HL-60/S4 treated with phorbol 12-myristate 13-acetate at 8.2 ng/mL for 4 days and 3 days (cell line): ENCODE measurements around the gene TARP.
"Not testable (repeated sequence)": the region's sequence is repeated elsewhere in the genome, so short reads cannot be mapped to it uniquely, and the experiment has no call there.

Source experiments
- in situ Hi-C: fragments of 300-500 bp; cut with MboI; formaldehyde crosslinking; loops from 2 replicates; pipeline ENCODE4 v1.15.0; 2022; ENCODE audit warnings: low sequenced_read_pairs

TARP gene

GRCh38 chr7:38263274-38263673 lies 10.2 kb downstream of the TARP start:
- in situ Hi-C loops, result not testable (repeated sequence)

DNA sequence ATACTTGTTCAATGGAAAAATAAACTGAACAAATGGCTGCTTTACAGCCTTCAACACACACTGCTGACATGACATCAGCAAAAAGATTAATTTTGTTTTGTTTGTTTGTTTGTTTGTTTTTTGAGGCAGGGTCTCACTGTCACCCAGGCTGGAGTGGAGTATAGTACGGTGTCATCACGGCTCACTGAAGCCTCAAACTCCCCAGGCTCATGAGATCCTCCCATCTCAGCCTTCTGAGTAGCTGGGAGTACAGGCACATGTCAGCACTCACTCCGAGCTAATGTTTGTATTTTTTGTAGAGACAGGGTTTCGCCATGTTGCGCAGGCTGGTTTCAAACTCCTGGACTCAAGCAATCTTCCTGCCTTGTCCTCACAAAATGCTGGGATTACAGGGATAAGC lies 10.9 kb downstream of the TARP start:
- in situ Hi-C loops, result no loop called here

GRCh38 chr7:38262026-38262425 lies 11.4 kb downstream of the TARP start:
- in situ Hi-C loops, result not testable (repeated sequence)

DNA sequence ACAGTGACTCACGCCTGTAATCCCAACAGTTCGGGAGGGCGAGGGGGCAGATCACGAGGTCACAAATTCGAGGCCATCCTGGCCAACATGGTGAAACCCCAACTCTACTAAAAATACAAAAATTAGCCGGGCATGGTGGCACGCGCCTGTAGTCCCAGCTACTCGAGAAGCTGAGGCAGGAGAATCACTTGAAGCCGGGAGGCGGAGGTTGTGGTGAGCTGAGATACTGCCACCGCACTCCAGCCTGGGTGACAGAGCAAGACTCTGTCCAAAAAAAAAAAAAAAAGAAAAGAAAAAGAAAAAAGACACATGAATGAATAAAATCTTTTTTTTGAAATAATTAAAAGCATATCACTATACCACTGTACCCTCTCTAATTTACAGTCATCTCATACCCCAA lies 11.8 kb downstream of the TARP start:
- in situ Hi-C loops, result not testable (repeated sequence)

GRCh38 chr7:38259157-38259556 lies 14.3 kb downstream of the TARP start:
- in situ Hi-C loops, result not testable (repeated sequence)

DNA sequence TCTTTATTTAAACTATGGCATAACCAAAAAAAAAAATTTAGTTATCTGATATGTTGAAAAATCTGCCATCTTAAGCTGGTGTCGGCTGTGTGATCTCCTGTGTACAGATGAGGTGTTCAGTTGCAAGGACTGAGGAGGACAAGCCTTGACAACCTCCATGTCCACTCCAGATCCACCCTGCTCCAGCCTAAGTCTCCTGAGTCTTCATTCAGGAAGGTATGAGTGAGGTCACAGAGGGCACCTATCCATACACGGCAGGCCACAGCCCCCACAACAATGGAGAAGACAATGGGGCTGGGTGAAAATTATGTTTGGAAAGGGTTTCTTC lies 16.1 kb downstream of the TARP start:
- in situ Hi-C loops, result no loop called here

GRCh38 chr7:38249849-38250248 lies 23.6 kb downstream of the TARP start:
- in situ Hi-C loops, result not testable (repeated sequence)

DNA sequence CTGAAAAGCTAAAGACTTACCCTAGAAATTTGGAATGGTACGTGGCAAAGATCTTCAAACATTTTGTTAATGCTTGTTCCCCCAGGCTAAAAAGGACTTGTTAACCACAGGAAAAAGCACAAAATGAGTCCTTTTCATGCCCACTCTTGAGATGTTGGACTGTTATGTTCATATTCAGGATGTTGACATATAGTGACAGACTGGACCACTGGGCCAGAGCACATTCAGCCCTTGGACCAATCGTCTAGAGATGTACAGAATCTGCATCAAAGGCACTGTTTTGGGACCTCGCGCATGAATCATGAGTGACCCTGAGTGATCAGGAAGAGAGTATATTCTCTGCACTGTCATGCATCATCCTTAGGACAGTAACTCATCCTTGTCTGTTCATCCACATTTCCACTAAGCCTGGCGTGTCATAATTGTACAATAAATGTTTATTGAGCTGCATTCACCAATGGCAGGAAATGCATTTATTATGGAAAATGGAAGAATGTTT lies 25.3 kb downstream of the TARP start:
- in situ Hi-C loops, result no loop called here

DNA sequence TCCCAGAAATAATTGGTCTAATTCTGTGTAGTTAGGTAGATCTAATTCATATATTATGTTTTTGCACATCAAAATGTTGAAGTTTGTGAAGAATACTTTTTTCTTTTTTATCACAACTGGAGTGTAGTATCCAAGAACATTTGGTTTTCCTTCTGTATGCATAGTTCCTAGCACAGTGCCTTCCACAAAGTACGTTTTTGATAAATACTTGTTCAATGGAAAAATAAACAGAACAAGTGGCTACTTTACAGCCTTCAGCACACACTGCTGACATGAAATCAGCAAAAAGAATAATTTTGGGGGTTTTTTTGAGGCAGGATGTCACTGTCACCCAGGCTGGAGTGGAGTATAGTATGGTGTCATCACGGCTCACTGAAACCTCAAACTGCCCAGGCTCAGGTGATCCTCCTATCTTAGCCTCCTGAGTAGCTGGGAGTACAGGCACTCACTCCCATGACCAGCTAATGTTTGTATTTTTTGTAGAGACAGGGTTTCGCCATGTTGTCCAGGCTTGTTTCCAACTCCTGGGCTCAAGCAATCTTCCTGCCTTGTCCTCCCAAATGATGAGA lies 27.9 kb downstream of the TARP start:
- in situ Hi-C loops, result no loop called here

DNA sequence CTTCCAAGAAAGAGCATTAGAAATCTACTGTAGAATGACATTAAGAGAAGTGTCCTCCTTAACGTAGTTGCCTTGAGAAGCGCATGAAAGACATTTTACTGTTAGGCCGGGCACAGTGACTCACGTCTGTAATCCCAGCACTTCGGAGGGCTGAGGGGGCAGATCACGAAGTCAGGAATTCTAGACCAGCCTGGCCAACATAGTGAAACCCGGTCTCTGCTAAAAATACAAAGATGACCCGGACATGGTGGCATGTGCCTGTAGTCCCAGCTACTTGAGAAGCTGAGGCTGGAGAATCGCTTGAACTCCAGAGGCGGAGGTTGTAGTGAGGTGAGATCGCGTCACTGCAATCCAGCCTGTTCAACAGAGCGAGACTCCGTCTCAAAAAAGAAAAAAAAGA lies 28.9 kb downstream of the TARP start:
- in situ Hi-C loops, result no loop called here

GRCh38 chr7:38243345-38243744 lies 30.1 kb downstream of the TARP start:
- in situ Hi-C loops, result not testable (repeated sequence)

DNA sequence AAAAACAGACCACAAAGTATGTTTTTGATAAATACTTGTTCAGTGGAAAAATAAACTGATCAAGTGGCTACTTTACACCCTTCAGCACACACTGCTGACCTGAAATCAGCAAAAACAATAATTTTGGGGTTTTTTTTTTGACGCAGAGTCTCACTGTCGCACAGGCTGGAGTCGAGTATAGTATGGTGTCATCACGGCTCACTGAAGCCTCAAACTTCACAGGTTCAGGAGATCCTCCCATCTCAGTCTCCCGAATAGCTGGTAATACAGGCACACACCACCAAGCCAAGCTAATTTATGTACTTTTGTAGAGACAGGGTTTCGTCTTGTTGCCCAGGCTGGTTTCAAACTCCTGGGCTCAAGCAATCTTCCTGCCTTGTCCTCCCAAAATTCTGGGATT lies 30.6 kb downstream of the TARP start:
- in situ Hi-C loops, result no loop called here

GRCh38 chr7:38241071-38241470 lies 32.4 kb downstream of the TARP start:
- in situ Hi-C loops, result no loop called here

DNA sequence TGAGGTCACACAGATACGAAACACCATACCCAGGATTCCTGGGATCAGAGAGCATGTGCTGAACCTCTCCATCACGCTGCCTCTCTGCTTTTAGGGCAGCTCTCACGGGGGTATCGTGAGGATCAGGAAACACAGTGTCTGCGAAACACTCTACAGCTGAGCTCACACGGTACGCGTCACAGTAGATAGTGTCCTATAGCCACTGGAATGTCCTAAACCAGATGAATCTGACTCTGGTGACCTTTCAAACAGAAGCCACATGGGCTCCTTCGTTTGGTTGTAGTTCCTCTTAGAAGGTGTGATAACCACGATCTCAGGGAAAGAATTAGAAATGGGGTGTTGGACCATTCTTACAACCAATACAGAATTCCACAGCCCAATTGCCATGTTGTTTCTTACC lies 34.3 kb downstream of the TARP start:
- in situ Hi-C loops, result not testable (repeated sequence)

GRCh38 chr7:38235606-38236005 lies 37.8 kb downstream of the TARP start:
- in situ Hi-C loops, result no loop called here

GRCh38 chr7:38234759-38235158 lies 38.7 kb downstream of the TARP start:
- in situ Hi-C loops, result not testable (repeated sequence)

- in situ Hi-C loops, result no loop called here
Observed at GRCh38 chr7:38232502-38233366, 40.7 kb downstream of the TARP start.

- in situ Hi-C loops, result loop anchor here (10.0 kb wide), 2 partner anchors 105 to 125 kb away; no protein-coding TSS in a partner anchor
Observed at GRCh38 chr7:38229884-38230642, 43.4 kb downstream of the TARP start.

- in situ Hi-C loops, result loop anchor here (10.0 kb wide), 2 partner anchors 105 to 125 kb away; no protein-coding TSS in a partner anchor
Observed at GRCh38 chr7:38229386-38229785, 44.0 kb downstream of the TARP start.

DNA sequence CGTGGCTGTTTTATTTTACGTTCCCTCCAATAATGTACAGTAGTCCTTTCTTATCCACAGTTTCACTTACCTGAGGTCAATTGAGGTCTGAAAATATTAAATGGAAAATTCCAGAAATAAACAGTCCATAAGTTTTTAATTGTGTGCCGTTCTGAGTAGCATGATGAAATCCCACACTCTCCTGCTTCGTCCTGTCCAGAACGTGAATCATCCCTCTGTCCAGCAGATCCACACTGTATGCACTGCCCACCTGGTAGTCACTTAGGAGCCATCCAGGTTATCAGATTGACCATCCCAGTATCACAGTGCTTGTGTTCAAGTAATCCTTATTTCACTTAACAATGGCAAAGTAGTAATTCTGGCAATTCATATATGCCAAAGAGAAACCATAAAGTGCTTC lies 49.0 kb downstream of the TARP start:
- in situ Hi-C loops, result loop anchor here (10.0 to 25.0 kb wide), 3 partner anchors 110 to 312 kb away; partner anchors contain the start of genes EPDR1 and SFRP4

DNA sequence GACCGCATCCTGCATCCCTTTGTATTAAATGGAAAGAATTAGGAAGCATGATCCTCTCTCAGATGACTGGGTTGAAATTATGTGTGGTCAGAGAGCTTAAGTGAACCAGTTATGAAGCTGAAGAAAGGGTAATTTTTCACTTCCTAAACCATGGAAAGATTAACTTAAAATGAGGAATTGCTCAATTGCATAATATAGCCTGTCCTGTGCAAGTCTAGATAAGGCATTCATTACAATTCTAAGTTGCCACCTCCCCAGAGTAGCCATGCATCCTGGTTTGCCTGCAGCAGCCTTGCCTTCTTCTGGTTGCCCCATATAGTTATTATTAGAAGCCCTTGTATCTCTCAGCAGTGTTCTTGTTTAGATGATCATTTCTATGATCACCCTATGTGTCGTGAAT lies 50.1 kb downstream of the TARP start:
- in situ Hi-C loops, result loop anchor here (10.0 to 25.0 kb wide), 3 partner anchors 111 to 311 kb away; partner anchors contain the start of genes EPDR1 and SFRP4
